ENCODE results near the gene ADGRD1. TPM values are rescaled to one million over a fixed set of nuclear protein-coding genes. Genes with fewer than 3 reads are reported as not detected.
A peak's percentile ranks its signal among the peaks of the same experiment; 100 is the strongest.

Gene ADGRD1
- total RNA-seq, 1 donor from 2014 or later, result 108 TPM

- peak in 1 of 2 donors; percentile 6 for ATAC-seq
- TF ChIP-seq, protein P1, sequence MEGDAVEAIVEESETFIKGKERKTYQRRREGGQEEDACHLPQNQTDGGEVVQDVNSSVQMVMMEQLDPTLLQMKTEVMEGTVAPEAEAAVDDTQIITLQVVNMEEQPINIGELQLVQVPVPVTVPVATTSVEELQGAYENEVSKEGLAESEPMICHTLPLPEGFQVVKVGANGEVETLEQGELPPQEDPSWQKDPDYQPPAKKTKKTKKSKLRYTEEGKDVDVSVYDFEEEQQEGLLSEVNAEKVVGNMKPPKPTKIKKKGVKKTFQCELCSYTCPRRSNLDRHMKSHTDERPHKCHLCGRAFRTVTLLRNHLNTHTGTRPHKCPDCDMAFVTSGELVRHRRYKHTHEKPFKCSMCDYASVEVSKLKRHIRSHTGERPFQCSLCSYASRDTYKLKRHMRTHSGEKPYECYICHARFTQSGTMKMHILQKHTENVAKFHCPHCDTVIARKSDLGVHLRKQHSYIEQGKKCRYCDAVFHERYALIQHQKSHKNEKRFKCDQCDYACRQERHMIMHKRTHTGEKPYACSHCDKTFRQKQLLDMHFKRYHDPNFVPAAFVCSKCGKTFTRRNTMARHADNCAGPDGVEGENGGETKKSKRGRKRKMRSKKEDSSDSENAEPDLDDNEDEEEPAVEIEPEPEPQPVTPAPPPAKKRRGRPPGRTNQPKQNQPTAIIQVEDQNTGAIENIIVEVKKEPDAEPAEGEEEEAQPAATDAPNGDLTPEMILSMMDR (IDR thresholded peaks at IDR 0.05), result no peak
- Histone ChIP-seq H3K4me3 (no peak overlapping the region), H3K9me3 (no peaks in the 10 kb centered on the region), H3K27ac (no peak overlapping the region), H3K27me3 (ENCODE audit: low read depth) (no peaks in the 10 kb centered on the region), H3K4me1 (peaks cover 10% of the 10 kb centered on the region), H3K36me3 (peaks cover 25% of the 10 kb centered on the region)
- intact Hi-C loops (cut with DNase I), result no loop called here
- no peak for DNase-seq
These were observed 176.7 kb downstream of the ADGRD1 start for GRCh38 chr12:131130311-131130911.

- H3K27ac ChIP-seq, result no peak overlapping the region
- DNase-seq (no peak), ATAC-seq (no peak)
- TF ChIP-seq, protein P1 (IDR thresholded peaks at IDR 0.05), result no peak
- no peaks in the 10 kb centered on the region for H3K27me3 ChIP-seq (ENCODE audit: low read depth)
- intact Hi-C loops (cut with DNase I), result no loop called here
- H3K4me3 ChIP-seq, result no peak overlapping the region
- H3K4me1 ChIP-seq, result peaks cover 10% of the 10 kb centered on the region
- H3K9me3 ChIP-seq, result no peaks in the 10 kb centered on the region
- peaks cover 29% of the 10 kb centered on the region for H3K36me3 ChIP-seq
These were observed 177.5 kb downstream of the ADGRD1 start for GRCh38 chr12:131131077-131131807.

- no peak for ATAC-seq
- intact Hi-C loops (cut with DNase I), result no loop called here
These were observed 178.1 kb downstream of the ADGRD1 start for GRCh38 chr12:131131808-131132117.

GRCh38 chr12:131132118-131132892 is 178.6 kb downstream of the ADGRD1 start:
- no peak overlapping the region for H3K4me3 ChIP-seq
- no peaks in the 10 kb centered on the region for H3K9me3 ChIP-seq
- H3K27me3 ChIP-seq (ENCODE audit: low read depth), result no peaks in the 10 kb centered on the region
- H3K36me3 ChIP-seq, result peaks cover 29% of the 10 kb centered on the region
- DNase-seq, result peak; percentile 69
- TF ChIP-seq, protein P1 (IDR thresholded peaks at IDR 0.05), result peak; percentile 84
- intact Hi-C loops (cut with DNase I), result no loop called here
- no peak overlapping the region for H3K27ac ChIP-seq
- H3K4me1 ChIP-seq, result peaks cover 10% of the 10 kb centered on the region
- peak; percentile 66 to 70 for ATAC-seq

More at GRCh38 chr12:131131808-131132117, 178.1 kb downstream of the ADGRD1 start:
- Histone ChIP-seq H3K36me3 (peaks cover 29% of the 10 kb centered on the region), H3K27ac (no peak overlapping the region), H3K27me3 (ENCODE audit: low read depth) (no peaks in the 10 kb centered on the region), H3K4me1 (peaks cover 10% of the 10 kb centered on the region), H3K9me3 (no peaks in the 10 kb centered on the region), H3K4me3 (no peak overlapping the region)
- TF ChIP-seq, protein P1 (IDR thresholded peaks at IDR 0.05), result no peak
- no peak for DNase-seq

- TF ChIP-seq, protein P1 (IDR thresholded peaks at IDR 0.05), result no peak
- intact Hi-C loops (cut with DNase I), result no loop called here
- no peaks in the 10 kb centered on the region for H3K9me3 ChIP-seq
- DNase-seq (no peak), ATAC-seq (no peak)
- H3K4me1 ChIP-seq, result peaks cover 10% of the 10 kb centered on the region
- no peak overlapping the region for H3K27ac ChIP-seq
- H3K36me3 ChIP-seq, result peaks cover 29% of the 10 kb centered on the region
- H3K4me3 ChIP-seq, result no peak overlapping the region
- no peaks in the 10 kb centered on the region for H3K27me3 ChIP-seq (ENCODE audit: low read depth)
These were observed 179.6 kb downstream of the ADGRD1 start for GRCh38 chr12:131133015-131133905.

Measured in lower lobe of right lung (tissue), 2 donors.